DMS79 treated with DMSO at 0.1 percent for 48 hours (cell line): Measurements from ENCODE around the gene TMEM198.

Experiments
- DNase-seq: peaks from one replicate; lab custom pipeline; 2025; lab: John Stamatoyannopoulos, UW

TMEM198 gene

GRCh38 chr2:219526320-219527075 is 17.3 kb upstream of the TMEM198 start:
- DNase-seq: no peak

- DNase-seq: peak; percentile 27
These were observed 16.8 kb upstream of the TMEM198 start for GRCh38 chr2:219527076-219527394.

- DNase-seq: no peak
These were observed 16.4 kb upstream of the TMEM198 start for GRCh38 chr2:219527472-219527871.

- DNase-seq: peak; percentile 66
These were observed 13.5 kb upstream of the TMEM198 start for GRCh38 chr2:219530048-219530963.

- peak; percentile 46 for DNase-seq
These were observed 12.0 kb upstream of the TMEM198 start for GRCh38 chr2:219531639-219532377.

- DNase-seq: no peak
These were observed 11.5 kb upstream of the TMEM198 start for GRCh38 chr2:219532378-219532649.

GRCh38 chr2:219533930-219534661 is 9.7 kb upstream of the TMEM198 start:
- DNase-seq: no peak

GRCh38 chr2:219536425-219536824 is 7.4 kb upstream of the TMEM198 start:
- DNase-seq: no peak

GRCh38 chr2:219536967-219537366 is 6.9 kb upstream of the TMEM198 start:
- DNase-seq: no peak

GRCh38 chr2:219537657-219538488 is 6.0 kb upstream of the TMEM198 start:
- DNase-seq: no peak

GRCh38 chr2:219538504-219538951 is 5.3 kb upstream of the TMEM198 start:
- DNase-seq: no peak

GRCh38 chr2:219538956-219539788 is 4.7 kb upstream of the TMEM198 start:
- DNase-seq: no peak

GRCh38 chr2:219539926-219540678 is 3.7 kb upstream of the TMEM198 start:
- no peak for DNase-seq

- no peak for DNase-seq
These were observed 2.9 kb upstream of the TMEM198 start for GRCh38 chr2:219540784-219541504.

- peak; percentile 64 for DNase-seq
These were observed 2.1 kb upstream of the TMEM198 start for GRCh38 chr2:219541611-219542180.

GRCh38 chr2:219542931-219543595 is 765 bp upstream of the TMEM198 start:
- no peak for DNase-seq

- DNase-seq: no peak
These were observed 739 bp downstream of the TMEM198 start for GRCh38 chr2:219544567-219544966.
